ENCODE results near the gene RASSF7. TPM values are rescaled to one million over a fixed set of nuclear protein-coding genes. Genes with fewer than 3 reads are reported as not detected.

Gene RASSF7
- total RNA-seq, 2 donors from 2014 or later = 24.6 to 29.4 TPM

- peak overlapping the region; percentile 95 for H3K4me3 Mint-ChIP-seq
- DNase-seq (no peak), ATAC-seq (no peak)
- H3K36me3 Mint-ChIP-seq (ENCODE audit: low read depth) = no peaks in the 10 kb centered on the region
- H3K4me1 Mint-ChIP-seq = peaks cover 9% of the 10 kb centered on the region
- peak overlapping the region; percentile 67 for H3K27ac Mint-ChIP-seq
- H3K9me3 ChIP-seq (ENCODE audit: control insufficient read depth, low read length, poor library complexity, severe bottlenecking) = no peaks in the 10 kb centered on the region
- H3K27me3 Mint-ChIP-seq = no peaks in the 10 kb centered on the region
Measured at GRCh38 chr11:559712-560304, 962 bp upstream of the RASSF7 start.

- Mint-ChIP-seq H3K36me3 (ENCODE audit: low read depth) (no peaks in the 10 kb centered on the region), H3K27ac (no peak overlapping the region), H3K27me3 (no peaks in the 10 kb centered on the region), H3K4me3 (peak overlapping the region; percentile 95), H3K4me1 (peaks cover 9% of the 10 kb centered on the region)
- ATAC-seq = peak; percentile 41
- H3K9me3 ChIP-seq (ENCODE audit: control insufficient read depth, low read length, poor library complexity, severe bottlenecking) = no peaks in the 10 kb centered on the region
- no peak for DNase-seq
Measured at GRCh38 chr11:561148-562003, 606 bp downstream of the RASSF7 start.

GRCh38 chr11:562046-562645 lies 1.4 kb downstream of the RASSF7 start:
- DNase-seq = no peak
- no peak for ATAC-seq
- H3K9me3 ChIP-seq (ENCODE audit: control insufficient read depth, low read length, poor library complexity, severe bottlenecking) = no peaks in the 10 kb centered on the region
- Mint-ChIP-seq H3K27me3 (no peaks in the 10 kb centered on the region), H3K4me1 (peaks cover 9% of the 10 kb centered on the region), H3K27ac (no peak overlapping the region), H3K36me3 (ENCODE audit: low read depth) (no peaks in the 10 kb centered on the region), H3K4me3 (peak overlapping the region; percentile 95)

- H3K27me3 Mint-ChIP-seq = no peaks in the 10 kb centered on the region
- no peak overlapping the region for H3K27ac Mint-ChIP-seq
- no peak for DNase-seq
- H3K36me3 Mint-ChIP-seq (ENCODE audit: low read depth) = no peaks in the 10 kb centered on the region
- H3K4me1 Mint-ChIP-seq = peaks cover 9% of the 10 kb centered on the region
- no peaks in the 10 kb centered on the region for H3K9me3 ChIP-seq (ENCODE audit: control insufficient read depth, low read length, poor library complexity, severe bottlenecking)
- no peak overlapping the region for H3K4me3 Mint-ChIP-seq
- ATAC-seq = no peak
Measured at GRCh38 chr11:563066-563811, 2.5 kb downstream of the RASSF7 start.

GRCh38 chr11:563812-564578 lies 3.2 kb downstream of the RASSF7 start:
- no peak overlapping the region for H3K4me3 Mint-ChIP-seq
- DNase-seq = no peak
- no peak overlapping the region for H3K27ac Mint-ChIP-seq
- no peaks in the 10 kb centered on the region for H3K27me3 Mint-ChIP-seq
- H3K36me3 Mint-ChIP-seq (ENCODE audit: low read depth) = no peaks in the 10 kb centered on the region
- H3K4me1 Mint-ChIP-seq = peaks cover 9% of the 10 kb centered on the region
- no peak for ATAC-seq
- no peaks in the 10 kb centered on the region for H3K9me3 ChIP-seq (ENCODE audit: control insufficient read depth, low read length, poor library complexity, severe bottlenecking)

GRCh38 chr11:565921-566509 lies 5.2 kb downstream of the RASSF7 start:
- H3K36me3 Mint-ChIP-seq (ENCODE audit: low read depth) = no peaks in the 10 kb centered on the region
- H3K4me3 Mint-ChIP-seq = no peak overlapping the region
- peaks cover 4% of the 10 kb centered on the region for H3K4me1 Mint-ChIP-seq
- ATAC-seq (no peak), DNase-seq (no peak)
- no peaks in the 10 kb centered on the region for H3K9me3 ChIP-seq (ENCODE audit: control insufficient read depth, low read length, poor library complexity, severe bottlenecking)
- no peak overlapping the region for H3K27ac Mint-ChIP-seq
- H3K27me3 Mint-ChIP-seq = no peaks in the 10 kb centered on the region

GRCh38 chr11:567011-567628 lies 6.3 kb downstream of the RASSF7 start:
- Mint-ChIP-seq H3K4me1 (no peaks in the 10 kb centered on the region), H3K27ac (no peak overlapping the region), H3K27me3 (no peaks in the 10 kb centered on the region), H3K4me3 (peak overlapping the region; percentile 61), H3K36me3 (ENCODE audit: low read depth) (no peaks in the 10 kb centered on the region)
- no peak for ATAC-seq
- DNase-seq = no peak
- H3K9me3 ChIP-seq (ENCODE audit: control insufficient read depth, low read length, poor library complexity, severe bottlenecking) = no peaks in the 10 kb centered on the region

GRCh38 chr11:567629-568292 lies 7.0 kb downstream of the RASSF7 start:
- H3K27ac Mint-ChIP-seq = no peak overlapping the region
- H3K9me3 ChIP-seq (ENCODE audit: control insufficient read depth, low read length, poor library complexity, severe bottlenecking) = no peaks in the 10 kb centered on the region
- H3K27me3 Mint-ChIP-seq = no peaks in the 10 kb centered on the region
- peak overlapping the region; percentile 61 for H3K4me3 Mint-ChIP-seq
- H3K4me1 Mint-ChIP-seq = no peaks in the 10 kb centered on the region
- no peaks in the 10 kb centered on the region for H3K36me3 Mint-ChIP-seq (ENCODE audit: low read depth)
- DNase-seq (peak in 1 of 3 donors; percentile 42), ATAC-seq (peak; percentile 1)

GRCh38 chr11:568306-569157 lies 7.8 kb downstream of the RASSF7 start:
- no peaks in the 10 kb centered on the region for H3K36me3 Mint-ChIP-seq (ENCODE audit: low read depth)
- DNase-seq (peak; percentile 87 to 96 (median 94)), ATAC-seq (peak; percentile 92)
- peak overlapping the region; percentile 72 for H3K4me3 Mint-ChIP-seq
- H3K9me3 ChIP-seq (ENCODE audit: control insufficient read depth, low read length, poor library complexity, severe bottlenecking) = no peaks in the 10 kb centered on the region
- no peaks in the 10 kb centered on the region for H3K27me3 Mint-ChIP-seq
- H3K27ac Mint-ChIP-seq = no peak overlapping the region
- no peaks in the 10 kb centered on the region for H3K4me1 Mint-ChIP-seq

- Mint-ChIP-seq H3K4me1 (peaks cover 4% of the 10 kb centered on the region), H3K4me3 (peak overlapping the region; percentile 72)
- no peak for ATAC-seq
Measured at GRCh38 chr11:569158-569885, 8.6 kb downstream of the RASSF7 start.

More at GRCh38 chr11:569158-569885, 8.6 kb downstream of the RASSF7 start:
- Mint-ChIP-seq H3K36me3 (ENCODE audit: low read depth) (no peaks in the 10 kb centered on the region), H3K27me3 (no peaks in the 10 kb centered on the region), H3K27ac (no peak overlapping the region)
- no peaks in the 10 kb centered on the region for H3K9me3 ChIP-seq (ENCODE audit: control insufficient read depth, low read length, poor library complexity, severe bottlenecking)
- DNase-seq = no peak

Data from T-helper 17 cell (primary cell).